Heart left ventricle (tissue), 16 donors: Measurements from ENCODE around the gene KRT77. TPM values are rescaled to one million over a fixed set of nuclear protein-coding genes. Genes with fewer than 3 reads are reported as not detected.

Source experiments
- ATAC-seq, 4 donors: fragments of 200-7000 bp; cut with Tn5 transposase; one replicate each; pipeline ENCODE4 v1.9.1; 2020 to 2022; ENCODE audit warnings: moderate library complexity in 4 of 4, mild to moderate bottlenecking in 3 of 4, moderate number of reproducible peaks in 1 of 4
- DNase-seq, 5 donors: peaks; one replicate each; pipeline ENCODE4 v3.0.0-alpha.2; 2020
- H3K27ac ChIP-seq, 12 donors: fragments of 200-600 bp; sonication (generic) in 4 of 12; one replicate each; pipeline versions ENCODE4 v1.5.0 to v1.8.0; 2016 to 2022; ENCODE audit warnings: mild to moderate bottlenecking in 2 of 12
- H3K27me3 ChIP-seq, 9 donors: fragments of 200-600 bp; sonication (generic) in 2 of 9; one replicate each; pipeline versions ENCODE4 v1.5.1 to v1.8.0; 2016 to 2022; ENCODE audit warnings: mild to moderate bottlenecking in 3 of 9
- H3K36me3 ChIP-seq, 9 donors: fragments of 200-600 bp; sonication (generic) in 2 of 9; one replicate each; pipeline versions ENCODE4 v1.5.0 to v1.8.0; 2018 to 2022; ENCODE audit warnings: mild to moderate bottlenecking in 2 of 9
- H3K4me1 ChIP-seq, 12 donors: fragments of 200-600 bp; sonication (generic) in 4 of 12; one replicate each; pipeline versions ENCODE4 v1.5.0 to v1.8.0; 2016 to 2022; ENCODE audit warnings: mild to moderate bottlenecking in 3 of 12
- H3K4me3 ChIP-seq, 12 donors: fragments of 200-600 bp; sonication (generic) in 4 of 12; one replicate each; pipeline versions ENCODE4 v1.5.0 to v1.8.0; 2017 to 2022; ENCODE audit warnings: mild to moderate bottlenecking in 9 of 12, moderate library complexity in 4 of 12
- H3K9me3 ChIP-seq, 12 donors: fragments of 200-600 bp; sonication (generic) in 4 of 12; one replicate each; pipeline versions ENCODE4 v1.5.0 to v1.8.0; 2016 to 2022; ENCODE audit warnings: mild to moderate bottlenecking in 1 of 12
- POLR2A ChIP-seq, 2 donors: fragments of 450-650 bp; IDR thresholded peaks; one replicate each; pipeline ENCODE4 v1.6.1; 2017; ENCODE audit warnings: antibody characterized with exemption in 2 of 2, mild to moderate bottlenecking in 2 of 2, moderate library complexity in 2 of 2
- WGBS, 4 donors: extraction: QIAGEN DNeasy Blood & Tissue Kit in 2 of 4; methylation state at CpG; one replicate each; pipeline versions ENCODE4 v1.1.5 to v1.1.7; 2013 to 2018; 5-methylcytosine and 5-hydroxymethylcytosine counted together
- intact Hi-C, 10 donors: fragments of 100-400 bp; cut with DNase I; formaldehyde crosslinking; loops; one replicate each; pipeline versions ENCODE4 v1.11.1 to v1.14.2; 2022
- polyA plus RNA-seq, 2 donors: library from polyadenylated mRNA; stranded (reverse); fragments of 200-250 nt; gene quantifications; one replicate each; pipeline ENCODE4 v1.2.3, GENCODE V29; 2013
- total RNA-seq, 9 donors: library from RNA; depleted of rRNA in 2 of 9; stranded (reverse); fragments of >200 nt in 2 of 9; fragmentation: NEBNext Ultra II Directional in 3 of 9; extraction: Animal tissue kit (Norgen Biotek cat#: 25700) in 3 of 9; gene quantifications; one replicate each; pipeline versions ENCODE4 v1.1.0 to v1.2.4, GENCODE V29; 2016 to 2023
- TF ChIP-seq, protein P1 (sequence below), 12 donors: fragments of 200-600 bp; sonication (generic) in 4 of 12; IDR thresholded peaks; one replicate each; pipeline versions ENCODE4 v1.5.0 to v1.8.0; 2018 to 2022; ENCODE audit warnings: antibody characterized with exemption in 12 of 12, mild to moderate bottlenecking in 5 of 12
- donor health status: ischemic (EF 13 %, LVEDD 7.1; RV severe dilation, severe dysfunction).
- donor health status: healthy with polysubstance abuse.
- donor health status: DM: no; HTN: yes; CAD: no.
- donor health status: DM: no; HTN: no; CAD: no.
- donor health status: ischemic (EF 25% LVEDD 6.9; RV normal size, moderate dysfunction).
- donor health status: ischemic (EF 25% LVEDD 5.7; RV mildly dilated, moderate dysfunction).
- donor health status: healthy.
- donor health status: DM: yes; HTN: yes; CAD: no.
- donor health status: ischemic (EF 35%, LVEDD 5.7; RV mildly dilated, moderate dysfunction).
- donor health status: nonischemic (EF 11% LVEDD 7.7; RV severe dilation, severe dysfunction).
- donor health status: DM: yes; HTN: yes; CAD: no.
- donor health status: PGD.
- donor health status: ischemic (EF 29% LVEDD 5.4; RV normal size, mild dysfunction).
- donor health status: nonischemic (EF 23%, LVEDD 6.1; RV moderate dilation, normal function).

The KRT77 gene
- total and polyA plus RNA-seq, 11 donors: not detected

GRCh38 chr12:52674433-52674775 lies 28.9 kb downstream of the KRT77 start:
- Histone ChIP-seq H3K9me3 (no peaks in the 10 kb centered on the region), H3K4me3 (no peak overlapping the region), H3K4me1 (no peaks in the 10 kb centered on the region), H3K27ac (no peak overlapping the region), H3K27me3 (peaks cover 0 to 33% (median 0%) of the 10 kb centered on the region in 9 donors), H3K36me3 (no peaks in the 10 kb centered on the region)
- intact Hi-C loops: loop anchor here in 1 of 10 donors (10.0 kb wide), 1 partner anchor 190 kb away; no protein-coding TSS in a partner anchor
- ATAC-seq (no peak), DNase-seq (no peak)
- 92 to 95% (median 94%) methylated on average over 4 of the region's 4 CpGs for WGBS, 4 donors
- TF ChIP-seq, protein P1, sequence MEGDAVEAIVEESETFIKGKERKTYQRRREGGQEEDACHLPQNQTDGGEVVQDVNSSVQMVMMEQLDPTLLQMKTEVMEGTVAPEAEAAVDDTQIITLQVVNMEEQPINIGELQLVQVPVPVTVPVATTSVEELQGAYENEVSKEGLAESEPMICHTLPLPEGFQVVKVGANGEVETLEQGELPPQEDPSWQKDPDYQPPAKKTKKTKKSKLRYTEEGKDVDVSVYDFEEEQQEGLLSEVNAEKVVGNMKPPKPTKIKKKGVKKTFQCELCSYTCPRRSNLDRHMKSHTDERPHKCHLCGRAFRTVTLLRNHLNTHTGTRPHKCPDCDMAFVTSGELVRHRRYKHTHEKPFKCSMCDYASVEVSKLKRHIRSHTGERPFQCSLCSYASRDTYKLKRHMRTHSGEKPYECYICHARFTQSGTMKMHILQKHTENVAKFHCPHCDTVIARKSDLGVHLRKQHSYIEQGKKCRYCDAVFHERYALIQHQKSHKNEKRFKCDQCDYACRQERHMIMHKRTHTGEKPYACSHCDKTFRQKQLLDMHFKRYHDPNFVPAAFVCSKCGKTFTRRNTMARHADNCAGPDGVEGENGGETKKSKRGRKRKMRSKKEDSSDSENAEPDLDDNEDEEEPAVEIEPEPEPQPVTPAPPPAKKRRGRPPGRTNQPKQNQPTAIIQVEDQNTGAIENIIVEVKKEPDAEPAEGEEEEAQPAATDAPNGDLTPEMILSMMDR (IDR thresholded peaks at IDR 0.05): no peak
- TF ChIP-seq POLR2A (IDR thresholded peaks at IDR 0.05): no peak

GRCh38 chr12:52673713-52674432 lies 29.5 kb downstream of the KRT77 start:
- ATAC-seq (no peak), DNase-seq (no peak)
- Histone ChIP-seq H3K27ac (no peak overlapping the region), H3K36me3 (no peaks in the 10 kb centered on the region), H3K4me3 (no peak overlapping the region), H3K27me3 (peaks cover 0 to 34% (median 0%) of the 10 kb centered on the region in 9 donors), H3K4me1 (no peaks in the 10 kb centered on the region), H3K9me3 (no peaks in the 10 kb centered on the region)
- 71 to 77% (median 74%) methylated on average over 3 of the region's 3 CpGs for WGBS, 4 donors
- TF ChIP-seq, protein P1 (IDR thresholded peaks at IDR 0.05): no peak
- TF ChIP-seq POLR2A (IDR thresholded peaks at IDR 0.05): no peak
- intact Hi-C loops: loop anchor here in 1 of 10 donors (10.0 kb wide), 1 partner anchor 191 kb away; no protein-coding TSS in a partner anchor

- intact Hi-C loops: loop anchor here in 1 of 10 donors (10.0 kb wide), 1 partner anchor 192 kb away; no protein-coding TSS in a partner anchor
- Histone ChIP-seq H3K36me3 (no peaks in the 10 kb centered on the region), H3K27ac (no peak overlapping the region), H3K9me3 (no peaks in the 10 kb centered on the region), H3K4me1 (no peaks in the 10 kb centered on the region), H3K27me3 (peaks cover 0 to 33% (median 0%) of the 10 kb centered on the region in 9 donors), H3K4me3 (no peak overlapping the region)
- no peak for DNase-seq
- ATAC-seq: no peak
- WGBS, 4 donors: 73 to 83% (median 78%) methylated on average over 5 of the region's 5 CpGs
- TF ChIP-seq POLR2A (IDR thresholded peaks at IDR 0.05): no peak
Measured at GRCh38 chr12:52673217-52673616, 30.1 kb downstream of the KRT77 start.

GRCh38 chr12:52672321-52672933 lies 30.9 kb downstream of the KRT77 start:
- intact Hi-C loops: loop anchor here in 1 of 10 donors (10.0 kb wide), 1 partner anchor 192 kb away; no protein-coding TSS in a partner anchor
- H3K27ac ChIP-seq: no peak overlapping the region

More at GRCh38 chr12:52672321-52672933, 30.9 kb downstream of the KRT77 start:
- TF ChIP-seq, protein P1 (IDR thresholded peaks at IDR 0.05): no peak
- no peak for TF ChIP-seq POLR2A (IDR thresholded peaks at IDR 0.05)
- no peaks in the 10 kb centered on the region for H3K4me1 ChIP-seq
- ATAC-seq: no peak
- no peaks in the 10 kb centered on the region for H3K36me3 ChIP-seq
- peaks cover 0 to 33% (median 0%) of the 10 kb centered on the region in 9 donors for H3K27me3 ChIP-seq
- H3K4me3 ChIP-seq: no peak overlapping the region
- 60 to 73% (median 71%) methylated on average over 2 of the region's 2 CpGs for WGBS, 4 donors
- DNase-seq: no peak
- H3K9me3 ChIP-seq: no peaks in the 10 kb centered on the region
